ENCODE measurements around the gene RABEPK.
A peak's percentile ranks its signal among the peaks of the same experiment; 100 is the strongest.
"Not testable (repeated sequence)": the region's sequence is repeated elsewhere in the genome, so short reads cannot be mapped to it uniquely, and the experiment has no call there.

The RABEPK gene

DNA sequence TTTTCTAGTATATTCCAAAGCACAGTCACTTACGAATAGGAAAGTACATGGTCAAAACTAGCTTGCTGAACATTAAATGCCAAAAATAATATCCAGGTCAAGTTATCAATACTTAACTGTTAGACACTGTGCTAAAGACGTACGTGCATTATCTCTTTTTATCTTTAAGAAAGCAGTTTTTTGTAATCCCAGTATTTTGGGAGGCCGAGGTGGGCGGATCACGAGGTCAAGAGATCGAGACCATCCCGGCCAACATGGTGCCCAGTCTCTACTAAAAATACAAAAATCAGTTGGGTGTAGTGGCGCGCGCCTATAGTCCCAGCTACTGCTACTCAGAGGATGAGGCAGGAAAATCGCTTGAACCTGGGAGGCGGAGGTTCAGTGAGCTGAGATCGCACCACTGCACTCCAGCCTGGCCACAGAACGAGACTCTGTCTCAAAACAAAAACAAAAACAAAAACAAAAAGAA lies 43.5 kb downstream of the RABEPK start:
- no peak for DNase-seq (ENCODE audit: low read depth, low spot score)

DNA sequence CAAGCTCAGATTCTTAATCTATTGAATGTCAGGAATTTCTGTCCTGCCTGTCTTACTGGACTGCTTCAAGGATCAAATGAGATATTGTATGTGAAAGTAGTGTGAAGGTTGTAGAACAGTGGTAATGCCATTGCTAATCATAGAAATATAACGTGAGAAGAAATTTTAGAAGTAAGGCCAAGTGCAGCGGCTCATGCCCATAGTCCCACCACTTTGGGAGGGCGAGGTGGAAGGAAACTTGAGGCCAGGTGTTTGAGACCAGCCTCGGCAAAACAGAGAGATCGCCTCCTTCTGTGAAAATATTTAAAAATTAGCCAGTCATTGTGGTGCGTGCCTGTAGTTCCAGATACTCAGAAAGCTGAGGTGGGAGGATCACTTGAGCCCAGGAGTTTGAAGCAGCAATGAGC lies 45.9 kb downstream of the RABEPK start:
- no peak for DNase-seq (ENCODE audit: low read depth, low spot score)

DNA sequence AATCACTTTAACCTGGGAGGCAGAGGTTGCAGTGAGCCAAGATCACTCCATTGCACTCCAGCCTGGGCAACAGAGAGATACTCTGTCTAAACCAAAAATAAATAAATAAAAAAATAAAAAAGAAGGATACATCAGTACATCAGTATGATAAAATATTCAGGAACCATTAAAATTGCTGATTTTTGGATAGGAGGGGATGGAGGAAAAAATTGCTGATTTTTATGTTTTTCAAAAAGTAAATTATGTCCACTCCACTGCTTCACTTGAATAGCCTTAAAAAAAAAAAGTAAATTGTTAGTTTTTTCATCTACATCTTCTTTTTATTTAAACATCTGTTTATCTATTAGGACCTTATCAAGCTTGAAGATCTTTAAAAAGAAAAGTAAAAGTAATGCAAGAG lies 53.9 kb downstream of the RABEPK start:
- no peak for DNase-seq (ENCODE audit: low read depth, low spot score)

DNA sequence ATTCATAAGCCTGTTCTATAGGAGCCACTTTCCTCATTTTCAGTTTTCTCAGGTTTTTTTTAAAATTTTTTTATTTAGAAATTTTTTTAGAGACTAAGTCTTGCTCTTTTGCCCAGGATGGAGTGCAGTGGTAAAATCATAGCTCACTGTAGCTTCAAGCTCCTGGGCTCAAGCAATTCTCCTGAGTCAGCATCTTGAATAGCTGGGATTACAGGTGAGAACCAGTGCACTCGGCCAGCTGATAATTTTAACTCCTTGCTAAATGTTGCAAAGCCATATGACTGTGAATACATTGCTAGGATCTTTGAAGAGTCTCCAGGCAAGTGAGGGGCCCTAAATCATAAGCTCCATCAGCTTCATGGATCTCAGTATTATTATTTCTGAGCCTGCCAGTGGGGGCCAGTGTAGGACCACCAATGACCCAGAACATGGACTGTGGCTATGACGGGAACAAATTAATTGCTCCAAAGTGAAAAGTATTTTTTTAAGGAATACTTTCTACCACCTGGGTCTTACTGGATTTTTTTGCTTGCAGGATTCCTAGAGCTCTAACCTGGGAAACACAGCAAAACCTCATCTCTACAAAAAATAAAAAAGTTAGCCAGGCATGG lies 55.5 kb downstream of the RABEPK start:
- DNase-seq (ENCODE audit: low read depth, low spot score) = peak; percentile 24

DNA sequence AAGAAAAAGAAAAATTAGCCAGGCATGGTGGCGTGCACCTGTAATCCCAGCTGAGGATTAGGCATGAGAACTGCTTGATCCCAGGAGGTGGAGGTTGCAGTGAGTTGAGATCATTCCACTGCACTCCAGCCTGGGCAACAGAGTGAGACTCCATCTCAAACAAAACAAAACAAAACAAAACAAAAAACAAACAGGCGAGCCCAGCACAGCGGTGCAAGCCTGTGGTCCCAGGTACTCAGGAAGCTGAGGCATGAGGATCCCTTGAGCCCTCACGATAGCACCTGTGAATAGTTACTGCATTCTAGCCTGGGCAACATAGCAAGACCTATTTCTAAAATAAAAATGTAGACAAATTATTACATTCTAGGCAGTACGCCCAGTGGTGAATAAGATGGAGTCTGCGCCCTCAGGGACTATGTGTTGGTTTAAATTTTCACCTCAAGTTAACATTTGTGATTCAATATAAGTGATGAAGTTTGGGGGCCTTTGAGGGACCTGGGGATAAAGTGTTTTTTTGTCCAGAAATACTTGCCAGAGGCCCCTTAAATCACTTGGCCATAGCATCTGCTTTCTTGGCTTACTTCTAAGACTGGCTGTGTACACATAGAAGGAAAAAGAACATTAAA lies 57.9 kb downstream of the RABEPK start:
- DNase-seq (ENCODE audit: low read depth, low spot score) = no peak

DNA sequence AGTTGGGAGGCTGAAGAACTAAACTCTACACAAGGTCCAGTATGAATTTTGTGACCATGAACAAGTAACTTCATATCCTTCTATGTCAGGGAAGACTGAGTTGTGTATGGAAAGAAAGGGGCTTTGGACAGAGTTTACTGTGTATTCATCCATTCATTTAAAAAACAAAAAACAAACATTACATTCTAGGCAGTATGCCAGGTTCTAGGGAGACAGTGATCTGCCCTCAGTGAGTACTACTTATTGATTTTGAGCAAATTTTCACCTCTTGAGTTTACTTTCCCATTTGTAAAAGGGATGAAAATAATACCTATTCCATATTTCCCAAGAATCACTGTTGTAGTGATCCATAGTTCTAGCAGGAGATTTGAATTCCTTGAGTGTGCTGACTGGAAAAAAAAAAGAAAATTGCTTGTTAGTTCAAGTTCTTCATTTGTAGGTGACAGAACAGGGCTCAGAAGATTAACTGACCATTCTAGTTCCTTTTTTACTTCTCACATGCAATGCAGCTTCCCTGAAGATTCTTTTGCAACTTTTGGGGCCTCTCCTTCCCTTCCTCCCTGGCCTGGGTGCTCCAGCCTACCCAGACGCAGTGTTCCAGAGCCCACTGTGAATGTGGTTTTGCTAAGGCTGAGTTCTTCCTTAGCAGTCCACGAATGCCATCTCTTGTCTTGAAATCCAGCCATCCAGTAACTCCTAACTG lies 58.6 kb downstream of the RABEPK start:
- no peak for DNase-seq (ENCODE audit: low read depth, low spot score)

DNA sequence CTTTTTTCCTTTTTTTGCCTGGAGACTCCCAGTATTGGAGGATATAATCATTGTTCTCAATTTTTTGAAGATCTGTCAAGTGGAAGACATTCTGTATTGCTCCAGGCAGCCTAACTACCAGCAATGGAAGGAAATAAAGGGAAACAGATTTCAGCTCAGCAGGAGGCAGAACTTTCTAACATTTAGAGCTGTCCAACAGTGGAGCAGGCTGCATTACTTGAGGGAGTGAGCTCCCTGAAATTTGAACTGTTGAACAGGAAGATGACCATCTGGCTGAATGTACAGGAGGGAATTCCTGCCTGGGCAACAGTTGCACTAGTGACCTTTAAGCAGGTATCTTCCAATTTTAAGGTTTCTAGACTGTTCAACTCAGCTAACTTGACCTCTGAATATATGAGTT lies 60.2 kb downstream of the RABEPK start:
- DNase-seq (ENCODE audit: low read depth, low spot score) = no peak

DNA sequence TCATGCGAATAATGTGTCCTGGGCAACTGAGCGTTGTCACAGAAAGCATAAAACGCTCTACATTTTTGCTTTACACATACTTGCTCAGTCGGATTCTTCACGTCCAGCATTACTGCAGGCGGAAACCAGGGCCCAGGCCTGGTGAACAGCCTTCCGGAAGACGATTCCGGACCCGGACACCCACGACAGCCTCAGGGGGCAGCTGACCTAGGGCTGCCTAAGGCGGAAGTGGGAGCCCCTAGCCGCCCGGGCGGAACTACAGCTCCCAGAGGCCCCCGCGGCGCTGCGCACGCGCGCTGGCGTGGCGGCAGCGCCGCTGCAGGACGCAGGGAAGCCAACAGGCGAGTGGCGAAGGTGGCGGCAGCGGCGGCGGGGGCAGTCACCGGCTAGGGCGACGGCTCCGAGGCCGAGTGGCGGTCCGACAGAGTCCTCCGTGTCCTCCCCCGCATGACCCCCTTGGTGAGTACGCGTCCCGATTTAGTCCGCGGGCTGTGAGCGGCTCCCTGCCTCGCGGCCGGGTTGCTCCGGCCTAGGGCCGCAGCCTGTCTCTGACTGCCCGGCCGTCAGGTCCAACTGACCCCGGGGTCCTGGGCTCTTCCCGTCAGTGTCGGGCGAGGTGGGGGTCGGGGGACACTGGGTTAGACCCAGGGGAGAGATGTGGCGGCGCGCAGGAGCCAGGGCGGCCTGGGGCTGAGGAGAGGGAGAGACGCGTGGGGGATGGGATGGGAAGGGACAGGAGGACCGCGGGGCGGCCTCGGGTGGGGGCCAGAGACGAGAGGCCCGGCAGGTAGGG lies 61.4 kb downstream of the RABEPK start, which contains the start of gene GAPVD1:
Gene GAPVD1 (plus strand): TSS at position 326 of the 793 bp plus-strand sequence. CDS start 37,096 bp downstream, outside the sequence.
- DNase-seq (ENCODE audit: low read depth, low spot score) = peak; percentile 97

DNA sequence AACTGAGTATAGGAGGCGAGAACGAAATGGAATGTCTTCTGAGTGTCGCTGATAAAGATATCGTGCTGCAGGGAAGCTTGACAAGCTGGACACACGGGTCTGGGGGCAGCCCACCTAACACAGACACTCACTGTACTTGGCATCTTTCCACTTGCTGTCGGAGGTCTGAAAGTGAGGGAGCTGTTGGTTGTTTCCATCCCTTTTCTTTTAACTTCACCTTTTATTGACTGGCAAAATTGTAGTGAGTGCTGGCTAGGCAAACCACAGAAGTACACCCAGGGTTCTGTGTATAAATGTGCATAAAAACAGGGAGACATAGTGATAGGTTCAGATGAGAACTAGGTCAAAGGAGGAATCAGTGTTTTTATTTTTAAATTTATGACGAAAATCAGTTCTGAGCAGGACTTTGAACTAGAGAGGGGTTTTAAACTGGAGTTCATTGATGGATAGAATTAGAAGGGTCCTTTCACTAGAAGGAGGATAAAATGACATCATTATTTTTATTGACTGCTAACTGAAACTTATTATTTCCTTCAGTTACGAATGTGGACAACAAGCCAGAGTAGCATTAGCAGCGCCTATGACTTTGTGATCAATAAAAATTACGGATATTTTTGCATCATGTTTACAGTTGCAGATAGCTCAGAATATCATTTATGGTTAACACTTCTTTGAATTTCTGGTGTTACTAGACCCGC lies 62.1 kb downstream of the RABEPK start:
- DNase-seq (ENCODE audit: low read depth, low spot score) = no peak

DNA sequence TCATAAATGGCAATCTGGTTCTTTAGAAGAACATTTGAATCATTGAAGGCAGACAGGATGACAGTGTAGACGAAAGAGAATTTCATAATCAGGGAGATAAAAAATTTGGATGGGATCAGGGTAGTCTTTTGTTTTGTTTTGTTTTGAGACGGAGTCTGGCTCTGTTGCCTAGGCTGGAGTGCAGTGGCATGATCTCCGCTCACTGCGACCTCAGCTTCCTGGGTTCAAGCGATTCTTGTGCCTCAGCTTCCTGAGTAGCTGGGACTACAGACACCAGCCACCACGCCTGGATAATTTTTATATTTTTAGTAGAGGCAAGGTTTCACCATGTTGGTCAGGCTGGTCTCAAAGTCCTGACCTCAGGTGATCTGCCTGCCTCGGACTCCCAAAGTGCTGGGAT lies 63.7 kb downstream of the RABEPK start:
- not testable (repeated sequence) for DNase-seq (ENCODE audit: low read depth, low spot score)

DNA sequence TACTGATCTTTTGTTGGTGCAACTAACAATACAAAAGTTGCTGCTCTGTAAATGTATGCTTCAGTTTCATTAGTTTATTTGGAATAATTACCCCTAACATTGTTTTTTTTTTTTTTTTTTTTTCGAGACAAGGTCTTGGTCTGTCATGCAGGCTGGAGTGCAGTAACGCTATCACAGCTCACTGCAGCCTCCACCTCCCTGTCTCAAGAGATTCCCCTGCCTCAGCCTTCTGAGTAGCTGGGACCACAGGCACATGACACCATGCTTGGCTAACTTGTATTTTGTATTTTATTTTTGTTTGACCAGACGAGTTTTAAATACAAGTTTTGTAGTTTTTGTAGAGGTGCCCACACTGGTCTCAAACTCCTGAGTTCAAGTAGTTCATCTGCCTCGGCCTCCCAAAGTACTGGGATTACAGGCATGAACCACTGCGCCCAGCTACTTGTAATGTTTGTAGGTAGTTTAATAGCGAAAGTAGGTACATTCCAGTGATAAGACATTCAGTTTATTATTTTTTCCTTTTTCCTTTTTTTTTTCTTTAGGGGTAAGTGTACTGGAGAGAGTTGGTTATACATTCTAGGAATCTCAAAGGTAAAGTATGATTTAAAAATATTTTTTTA lies 68.2 kb downstream of the RABEPK start:
- no peak for DNase-seq (ENCODE audit: low read depth, low spot score)

DNA sequence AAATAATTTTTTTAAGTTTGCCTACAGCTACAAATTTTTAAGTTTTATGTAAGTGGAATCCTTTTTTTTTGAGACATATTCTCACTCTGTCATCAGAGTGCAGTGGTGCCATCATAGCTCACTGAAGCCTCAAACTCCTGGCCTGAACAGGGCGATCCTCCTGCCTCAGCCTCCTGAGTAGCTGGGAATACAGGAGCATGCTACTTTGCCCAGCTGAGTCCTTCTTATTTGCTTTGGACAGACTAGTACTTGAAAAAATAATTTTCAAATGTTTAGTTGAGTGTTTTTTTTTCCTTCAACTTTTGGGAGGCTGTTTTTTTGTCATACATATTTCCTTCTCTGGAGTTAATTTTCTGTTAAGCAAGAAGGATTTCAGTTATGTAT lies 68.7 kb downstream of the RABEPK start:
- DNase-seq (ENCODE audit: low read depth, low spot score) = no peak

DNA sequence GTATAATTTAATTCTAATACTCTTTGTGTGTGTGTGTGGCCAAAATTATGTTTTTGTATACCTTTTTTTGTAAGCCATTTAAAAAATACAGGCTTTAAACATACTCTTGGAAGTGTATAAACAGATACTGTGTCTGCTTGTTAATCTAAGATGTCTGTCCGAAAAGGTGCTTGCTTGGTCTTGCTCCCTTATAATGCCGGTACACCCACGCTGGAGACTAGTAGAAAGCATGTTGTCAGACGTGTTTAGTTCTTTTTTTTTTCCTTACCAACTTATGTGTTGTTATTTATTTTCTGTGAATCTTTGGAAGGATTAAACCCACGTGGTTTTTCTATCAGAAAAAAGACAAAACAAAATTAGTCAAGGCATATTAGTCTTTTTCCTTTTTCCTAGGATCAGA lies 70.7 kb downstream of the RABEPK start:
- no peak for DNase-seq (ENCODE audit: low read depth, low spot score)

DNA sequence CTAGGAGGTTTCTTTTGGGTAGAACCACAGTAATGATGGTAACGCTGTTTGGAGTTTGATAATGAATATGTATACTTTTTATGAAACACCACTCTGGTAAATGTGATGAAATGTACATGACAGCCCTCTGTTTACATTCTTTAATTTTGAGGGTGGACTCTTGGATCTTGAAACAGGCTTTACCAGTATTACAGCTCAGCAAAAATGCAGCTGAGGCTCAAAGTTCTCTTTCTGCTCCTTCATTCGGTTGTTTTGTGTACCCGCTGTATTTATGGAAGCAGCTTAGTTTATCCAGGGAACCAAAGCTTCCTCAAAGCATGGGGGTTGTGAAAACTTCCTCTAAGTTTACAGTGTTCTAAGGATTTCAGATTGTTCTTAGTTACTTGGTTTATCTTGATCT lies 72.4 kb downstream of the RABEPK start:
- DNase-seq (ENCODE audit: low read depth, low spot score) = no peak

DNA sequence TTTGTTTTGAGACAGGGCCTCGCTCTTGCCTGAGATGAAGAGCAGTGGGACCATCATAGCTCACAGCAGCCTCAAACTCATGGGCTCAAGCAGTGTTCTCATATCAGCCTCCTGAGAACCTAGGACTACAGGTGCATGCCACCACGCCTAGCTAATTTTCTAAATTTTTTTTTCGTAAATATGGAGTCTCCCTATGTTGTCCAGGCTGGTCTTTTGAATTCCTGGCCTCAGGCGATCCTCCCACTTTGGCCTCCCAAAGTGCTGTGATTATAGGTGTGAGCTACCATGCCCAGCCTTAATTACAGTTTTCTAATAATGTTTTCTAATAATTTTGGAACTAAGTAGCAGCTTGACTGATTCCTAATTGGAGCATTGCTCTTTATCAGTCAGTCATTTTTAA lies 76.4 kb downstream of the RABEPK start:
- DNase-seq (ENCODE audit: low read depth, low spot score) = no peak

DNA sequence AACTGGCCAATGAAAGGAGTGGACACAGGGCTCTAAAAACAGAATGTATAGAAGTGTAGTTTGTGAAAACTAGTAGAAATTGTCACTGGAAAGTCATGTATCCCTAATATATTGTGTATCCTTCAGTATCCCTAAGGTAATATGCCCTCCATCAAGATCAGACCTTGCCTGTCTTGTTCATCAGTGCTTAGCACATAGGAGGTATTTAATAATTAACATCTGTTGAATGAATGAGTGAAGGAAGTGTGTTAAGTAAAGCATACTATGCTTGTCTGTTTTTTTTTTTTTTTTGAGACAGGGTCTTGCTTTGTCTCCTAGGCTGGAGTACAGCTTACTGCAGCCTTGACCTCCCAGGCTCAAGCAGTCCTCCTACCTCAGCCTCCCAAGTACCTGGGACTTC lies 77.1 kb downstream of the RABEPK start:
- DNase-seq (ENCODE audit: low read depth, low spot score) = no peak

DNA sequence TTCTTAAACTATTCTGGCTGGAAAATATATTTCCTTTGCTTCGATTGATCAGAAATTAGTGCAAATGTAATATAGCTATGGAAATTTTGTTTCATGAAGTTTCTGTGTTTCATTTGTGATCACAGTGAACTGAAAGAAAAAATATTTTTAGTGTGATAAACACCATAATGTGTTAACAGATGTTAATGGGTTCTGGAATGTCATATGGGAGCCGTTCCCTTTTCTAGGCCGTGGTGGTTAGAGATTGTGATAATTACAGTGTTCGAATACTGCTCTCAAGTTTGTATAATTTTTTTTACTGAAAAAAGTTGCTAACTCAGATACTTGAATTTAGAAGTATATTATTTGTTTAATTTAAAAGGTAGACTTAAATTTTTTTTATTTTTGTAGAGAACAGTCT lies 80.6 kb downstream of the RABEPK start:
- no peak for DNase-seq (ENCODE audit: low read depth, low spot score)

All from astrocyte of the hippocampus (primary cell).